Astrocyte of the spinal cord (primary cell): ENCODE data around the gene PTRH1.

ENCODE experiments used
- DNase-seq: peaks from one replicate; pipeline ENCODE4 v3.0.0; 2011; ENCODE audit warnings: low read depth, low spot score
- H3K4me3 ChIP-seq: 2 replicates; pipeline ENCODE4 v1.5.1; 2011; ENCODE audit warnings: low read depth, mild to moderate bottlenecking, low read length, moderate library complexity
- CTCF ChIP-seq: IDR thresholded peaks from 2 replicates; pipeline ENCODE4 v1.5.1; 2012; ENCODE audit warnings: low read depth, mild to moderate bottlenecking, low read length, inconsistent platforms
- in situ Hi-C: cut with HindIII; loops from 2 replicates; pipeline ENCODE4 v1.10.0; 2017; ENCODE audit warnings: low sequenced_read_pairs

Gene PTRH1

GRCh38 chr9:127721391-127721821 is 5.9 kb upstream of the PTRH1 start:
- H3K4me3 ChIP-seq = no peak overlapping the region
- in situ Hi-C loops = no loop called here
- no peak for DNase-seq
- TF ChIP-seq CTCF = no peak

- no peak for DNase-seq
- no peak overlapping the region for H3K4me3 ChIP-seq
- in situ Hi-C loops = no loop called here
- no peak for TF ChIP-seq CTCF
Measured at GRCh38 chr9:127720865-127721227, 5.4 kb upstream of the PTRH1 start.

GRCh38 chr9:127720031-127720864 is 4.8 kb upstream of the PTRH1 start:
- TF ChIP-seq CTCF = no peak
- no peak for DNase-seq
- H3K4me3 ChIP-seq = no peak overlapping the region
- in situ Hi-C loops = no loop called here

GRCh38 chr9:127717766-127718165 is 2.3 kb upstream of the PTRH1 start:
- H3K4me3 ChIP-seq = no peak overlapping the region
- TF ChIP-seq CTCF = no peak
- in situ Hi-C loops = no loop called here
- DNase-seq = no peak

- no peak for TF ChIP-seq CTCF
- DNase-seq = no peak
- H3K4me3 ChIP-seq = no peak overlapping the region
- in situ Hi-C loops = no loop called here
Measured at GRCh38 chr9:127716412-127716811, 949 bp upstream of the PTRH1 start.

- TF ChIP-seq CTCF = no peak
- in situ Hi-C loops = no loop called here
- DNase-seq = no peak
- peak overlapping the region; percentile 74 for H3K4me3 ChIP-seq
Measured at GRCh38 chr9:127714951-127715469, 453 bp downstream of the PTRH1 start.
